OCI-LY1 (cell line): ENCODE results near the gene RUFY3.
A peak's percentile ranks its signal among the peaks of the same experiment; 100 is the strongest.
"Not testable (repeated sequence)": the region's sequence is repeated elsewhere in the genome, so short reads cannot be mapped to it uniquely, and the experiment has no call there.

Source experiments
- H2AFZ ChIP-seq: fragments of 200-600 bp; sonication (generic), shearing (Covaris generic); 2 replicates; pipeline ENCODE4 v1.6.0; 2014; ENCODE audit warnings: antibody characterized with exemption, mild to moderate bottlenecking, low read length
- H3F3A ChIP-seq: fragments of 200-600 bp; sonication (generic), shearing (Covaris generic); 2 replicates; pipeline ENCODE4 v1.6.0; 2014; ENCODE audit warnings: mild to moderate bottlenecking, antibody characterized with exemption, low read length, moderate library complexity; ENCODE audit not compliant: insufficient read depth
- H3K27ac ChIP-seq: fragments of 200-600 bp; sonication (generic); 2 replicates; pipeline ENCODE4 v1.5.1; 2014; ENCODE audit warnings: low read length, mixed run types, mild to moderate bottlenecking, low read depth; ENCODE audit not compliant: poor library complexity, severe bottlenecking
- H3K27me3 ChIP-seq: fragments of 200-600 bp; sonication (generic); 2 replicates; pipeline ENCODE4 v1.6.0; 2014; ENCODE audit warnings: antibody characterized with exemption, mild to moderate bottlenecking, low read length, moderate library complexity; ENCODE audit not compliant: insufficient read depth
- H3K36me3 ChIP-seq: fragments of 200-600 bp; sonication (generic); 2 replicates; pipeline ENCODE4 v1.6.1; 2014; ENCODE audit warnings: mild to moderate bottlenecking, antibody characterized with exemption, low read length, moderate library complexity, mixed read lengths; ENCODE audit not compliant: insufficient read depth
- H3K4me1 ChIP-seq: fragments of 200-600 bp; sonication (generic); 2 replicates; pipeline ENCODE4 v1.5.1; 2014; ENCODE audit warnings: mild to moderate bottlenecking, low read length, moderate library complexity; ENCODE audit not compliant: insufficient read depth, severe bottlenecking
- H3K4me2 ChIP-seq: fragments of 200-600 bp; sonication (generic), shearing (Covaris generic); 2 replicates; pipeline ENCODE4 v1.6.1; 2014; ENCODE audit warnings: low read length
- H3K4me3 ChIP-seq: fragments of 200-600 bp; sonication (generic); 2 replicates; pipeline ENCODE4 v1.5.1; 2014; ENCODE audit warnings: low read length, low read depth, mild to moderate bottlenecking, mixed read lengths; ENCODE audit not compliant: poor library complexity, severe bottlenecking
- H3K79me2 ChIP-seq: fragments of 200-600 bp; shearing (Covaris generic); 2 replicates; pipeline ENCODE4 v1.6.1; 2016; ENCODE audit warnings: mixed run types, low read length, mixed read lengths; ENCODE audit not compliant: insufficient read depth
- H3K9ac ChIP-seq: fragments of 200-600 bp; sonication (generic), shearing (Covaris generic); 2 replicates; pipeline ENCODE4 v1.6.1; 2014; ENCODE audit warnings: mild to moderate bottlenecking, low read length, mixed read lengths
- H3K9me2 ChIP-seq: fragments of 200-600 bp; sonication (generic), shearing (Covaris generic); 2 replicates; pipeline ENCODE4 v1.6.1; 2014; ENCODE audit warnings: low read depth, mild to moderate bottlenecking, low read length, mixed read lengths
- H3K9me3 ChIP-seq: fragments of 200-600 bp; shearing (Covaris generic); 2 replicates; pipeline ENCODE4 v1.6.1; 2014; ENCODE audit warnings: low read length, mixed read lengths
- H4K20me1 ChIP-seq: fragments of 200-600 bp; sonication (generic), shearing (Covaris generic); 2 replicates; pipeline ENCODE4 v1.6.0; 2016; ENCODE audit warnings: mild to moderate bottlenecking, low read length; ENCODE audit not compliant: insufficient read depth
- EZH2 ChIP-seq: fragments of 200-600 bp; sonication (generic), shearing (Covaris generic); IDR thresholded peaks from 2 replicates; pipeline ENCODE4 v1.8.0; 2017; ENCODE audit warnings: borderline replicate concordance, mixed run types, mild to moderate bottlenecking, antibody characterized with exemption, low read length, moderate library complexity, mixed read lengths
- TF ChIP-seq, protein P1 (sequence below): fragments of 200-600 bp; sonication (generic), shearing (Covaris generic); IDR thresholded peaks from 2 replicates; pipeline ENCODE4 v1.5.1; 2017; ENCODE audit warnings: mild to moderate bottlenecking, antibody characterized with exemption, low read length, moderate library complexity, mixed read lengths

Gene RUFY3

GRCh38 chr4:70687821-70688794, 33.7 kb upstream of the RUFY3 start, which contains the start of gene UTP3:
UTP3 (plus strand) TSS chr4:70688532; CDS start chr4:70688678, 146 bp downstream.
- TF ChIP-seq, protein P1, sequence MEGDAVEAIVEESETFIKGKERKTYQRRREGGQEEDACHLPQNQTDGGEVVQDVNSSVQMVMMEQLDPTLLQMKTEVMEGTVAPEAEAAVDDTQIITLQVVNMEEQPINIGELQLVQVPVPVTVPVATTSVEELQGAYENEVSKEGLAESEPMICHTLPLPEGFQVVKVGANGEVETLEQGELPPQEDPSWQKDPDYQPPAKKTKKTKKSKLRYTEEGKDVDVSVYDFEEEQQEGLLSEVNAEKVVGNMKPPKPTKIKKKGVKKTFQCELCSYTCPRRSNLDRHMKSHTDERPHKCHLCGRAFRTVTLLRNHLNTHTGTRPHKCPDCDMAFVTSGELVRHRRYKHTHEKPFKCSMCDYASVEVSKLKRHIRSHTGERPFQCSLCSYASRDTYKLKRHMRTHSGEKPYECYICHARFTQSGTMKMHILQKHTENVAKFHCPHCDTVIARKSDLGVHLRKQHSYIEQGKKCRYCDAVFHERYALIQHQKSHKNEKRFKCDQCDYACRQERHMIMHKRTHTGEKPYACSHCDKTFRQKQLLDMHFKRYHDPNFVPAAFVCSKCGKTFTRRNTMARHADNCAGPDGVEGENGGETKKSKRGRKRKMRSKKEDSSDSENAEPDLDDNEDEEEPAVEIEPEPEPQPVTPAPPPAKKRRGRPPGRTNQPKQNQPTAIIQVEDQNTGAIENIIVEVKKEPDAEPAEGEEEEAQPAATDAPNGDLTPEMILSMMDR, result peak; percentile 98
- TF ChIP-seq EZH2, result no peak

GRCh38 chr4:70688795-70689231, 33.0 kb upstream of the RUFY3 start:
- H2AFZ ChIP-seq, result no peak overlapping the region
- peaks cover 68% of the 10 kb centered on the region for H3K4me1 ChIP-seq
- peak overlapping the region; percentile 96 for H3K9ac ChIP-seq
- H4K20me1 ChIP-seq, result no peaks in the 10 kb centered on the region
- no peaks in the 10 kb centered on the region for H3K9me3 ChIP-seq
- peak overlapping the region; percentile 95 for H3K4me3 ChIP-seq
- H3K27me3 ChIP-seq, result no peaks in the 10 kb centered on the region
- peaks cover 47% of the 10 kb centered on the region for H3K79me2 ChIP-seq
- no peak for TF ChIP-seq EZH2
- TF ChIP-seq, protein P1, result no peak
- H3K4me2 ChIP-seq, result peak overlapping the region; percentile 92
- H3K36me3 ChIP-seq, result peaks cover 36% of the 10 kb centered on the region
- no peaks in the 10 kb centered on the region for H3F3A ChIP-seq
- no peaks in the 10 kb centered on the region for H3K9me2 ChIP-seq
- peak overlapping the region; percentile 94 for H3K27ac ChIP-seq

More at GRCh38 chr4:70687821-70688794, 33.7 kb upstream of the RUFY3 start, which contains the start of gene UTP3:
- Histone ChIP-seq H3K36me3 (peaks cover 35% of the 10 kb centered on the region), H3K4me2 (peak within 1 kb of the TSS; percentile 92), H3K27ac (peak within 1 kb of the TSS; percentile 94), H3K9me2 (no peaks in the 10 kb centered on the region), H2AFZ (no peak within 1 kb of the TSS), H3K4me3 (peak within 1 kb of the TSS; percentile 95), H4K20me1 (no peaks in the 10 kb centered on the region), H3F3A (no peaks in the 10 kb centered on the region), H3K9ac (peak within 1 kb of the TSS; percentile 96), H3K4me1 (peaks cover 65% of the 10 kb centered on the region), H3K27me3 (no peaks in the 10 kb centered on the region), H3K79me2 (peaks cover 47% of the 10 kb centered on the region), H3K9me3 (no peaks in the 10 kb centered on the region)

GRCh38 chr4:70691661-70692060, 30.1 kb upstream of the RUFY3 start:
- H3K79me2 ChIP-seq, result peaks cover 44% of the 10 kb centered on the region
- peak overlapping the region; percentile 95 for H3K4me3 ChIP-seq
- H3K4me1 ChIP-seq, result peaks cover 50% of the 10 kb centered on the region
- H4K20me1 ChIP-seq, result no peaks in the 10 kb centered on the region
- H3K36me3 ChIP-seq, result peaks cover 36% of the 10 kb centered on the region
- no peaks in the 10 kb centered on the region for H3K9me3 ChIP-seq
- no peak overlapping the region for H2AFZ ChIP-seq
- H3F3A ChIP-seq, result no peaks in the 10 kb centered on the region
- H3K27ac ChIP-seq, result peak overlapping the region; percentile 94
- peak overlapping the region; percentile 38; the same call in 1 of the 2 replicates for H3K9ac ChIP-seq
- no peaks in the 10 kb centered on the region for H3K27me3 ChIP-seq
- H3K9me2 ChIP-seq, result no peaks in the 10 kb centered on the region
- peak overlapping the region; percentile 92 for H3K4me2 ChIP-seq
- TF ChIP-seq, protein P1, result no peak
- TF ChIP-seq EZH2, result no peak

DNA sequence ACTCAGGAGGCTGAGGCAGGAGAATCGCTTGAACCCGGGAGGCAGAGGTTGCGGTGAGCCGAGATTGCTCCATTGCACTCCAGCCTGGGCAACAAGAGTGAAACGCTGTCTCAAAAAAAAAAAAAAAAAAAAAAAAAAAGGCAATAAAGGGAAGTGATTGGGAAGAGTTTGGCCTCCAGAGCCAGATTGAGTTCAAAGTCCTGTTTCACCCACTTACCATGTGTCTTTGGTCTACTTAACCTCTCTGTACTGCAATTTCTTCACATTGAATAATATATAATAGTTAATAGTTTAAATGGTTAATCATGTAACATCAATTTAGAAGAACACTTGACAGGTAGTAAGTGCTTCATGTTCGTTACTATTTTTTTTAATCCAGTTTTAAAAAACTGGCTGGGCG, 27.1 kb upstream of the RUFY3 start:
- H3K79me2 ChIP-seq, result peaks cover 23% of the 10 kb centered on the region
- not testable (repeated sequence) for H3K4me2 ChIP-seq, H3F3A ChIP-seq, H3K9me3 ChIP-seq, H4K20me1 ChIP-seq, H3K27me3 ChIP-seq, H3K4me3 ChIP-seq, H3K9ac ChIP-seq, H3K9me2 ChIP-seq, H3K27ac ChIP-seq, H2AFZ ChIP-seq
- H3K4me1 ChIP-seq, result peaks cover 41% of the 10 kb centered on the region
- peaks cover 24% of the 10 kb centered on the region for H3K36me3 ChIP-seq

DNA sequence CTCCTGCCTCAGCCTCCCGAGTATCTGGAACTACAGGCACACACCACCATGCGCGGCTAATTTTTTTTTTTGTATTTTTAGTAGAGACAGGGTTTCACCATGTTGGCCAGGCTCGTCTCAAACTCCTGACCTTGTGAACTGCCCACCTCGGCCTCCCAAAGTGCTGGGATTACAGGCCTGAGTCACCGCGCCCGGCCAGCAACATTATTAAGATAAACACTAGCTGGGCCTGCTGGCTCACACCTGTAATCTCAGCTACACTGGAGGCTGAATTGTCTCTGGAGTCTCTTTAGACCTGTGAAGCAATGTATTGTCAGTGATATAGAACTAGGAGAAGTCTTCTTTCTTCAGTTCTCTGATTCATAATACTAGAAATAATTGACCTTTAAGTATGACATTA, 23.3 kb upstream of the RUFY3 start:
- not testable (repeated sequence) for H3K4me3 ChIP-seq, H3F3A ChIP-seq, H3K79me2 ChIP-seq, H3K27ac ChIP-seq, H4K20me1 ChIP-seq, H3K27me3 ChIP-seq, H3K4me2 ChIP-seq, H3K36me3 ChIP-seq, H3K9me3 ChIP-seq, H2AFZ ChIP-seq, H3K9me2 ChIP-seq, H3K9ac ChIP-seq
- peaks cover 37% of the 10 kb centered on the region for H3K4me1 ChIP-seq
